Activated CD8-positive, alpha-beta memory T cell treated with anti-CD3 and anti-CD28 coated beads for 4 hours (primary cell): ENCODE measurements around the gene COL5A3.

Source experiments
- DNase-seq, 2 donors: peaks; one replicate each; pipeline ENCODE4 v3.0.0-alpha.2; 2020; ENCODE audit warnings: low read depth in 2 of 2

Gene COL5A3

GRCh38 chr19:10011974-10012373 lies 1.7 kb upstream of the COL5A3 start:
- DNase-seq = no peak

- no peak for DNase-seq
Measured at GRCh38 chr19:10010939-10011338, 635 bp upstream of the COL5A3 start.

- DNase-seq = no peak
Measured at GRCh38 chr19:10009714-10010224, 535 bp downstream of the COL5A3 start.

GRCh38 chr19:10008184-10008765 lies 2.0 kb downstream of the COL5A3 start:
- no peak for DNase-seq

GRCh38 chr19:10007371-10008183 lies 2.7 kb downstream of the COL5A3 start:
- no peak for DNase-seq

- no peak for DNase-seq
Measured at GRCh38 chr19:10006752-10007323, 3.5 kb downstream of the COL5A3 start.

GRCh38 chr19:10006335-10006708 lies 4.0 kb downstream of the COL5A3 start:
- no peak for DNase-seq

GRCh38 chr19:10005632-10006334 lies 4.5 kb downstream of the COL5A3 start:
- no peak for DNase-seq

- no peak for DNase-seq
Measured at GRCh38 chr19:10004617-10005016, 5.7 kb downstream of the COL5A3 start.

- DNase-seq = no peak
Measured at GRCh38 chr19:10003271-10003670, 7.0 kb downstream of the COL5A3 start.

GRCh38 chr19:10001899-10002298 lies 8.4 kb downstream of the COL5A3 start:
- no peak for DNase-seq

GRCh38 chr19:10000171-10000826 lies 10.0 kb downstream of the COL5A3 start:
- DNase-seq = peak; percentile 29 to 32

- DNase-seq = no peak
Measured at GRCh38 chr19:9996541-9996940, 13.8 kb downstream of the COL5A3 start.

GRCh38 chr19:9995999-9996398 lies 14.3 kb downstream of the COL5A3 start:
- no peak for DNase-seq

- DNase-seq = no peak
Measured at GRCh38 chr19:9995084-9995483, 15.2 kb downstream of the COL5A3 start.

- DNase-seq = no peak
Measured at GRCh38 chr19:9991425-9992191, 18.7 kb downstream of the COL5A3 start.

- DNase-seq = no peak
Measured at GRCh38 chr19:9989504-9989903, 20.8 kb downstream of the COL5A3 start.

- no peak for DNase-seq
Measured at GRCh38 chr19:9986787-9987281, 23.5 kb downstream of the COL5A3 start.

GRCh38 chr19:9981406-9982260 lies 28.7 kb downstream of the COL5A3 start:
- no peak for DNase-seq

GRCh38 chr19:9972103-9972502 lies 38.2 kb downstream of the COL5A3 start:
- no peak for DNase-seq
